ENCODE results near the gene TNFRSF13B. TPM values are rescaled to one million over a fixed set of nuclear protein-coding genes. Genes with fewer than 3 reads are reported as not detected.
"Not testable (repeated sequence)": the region's sequence is repeated elsewhere in the genome, so short reads cannot be mapped to it uniquely, and the experiment has no call there.

Gene TNFRSF13B
- total RNA-seq, 1 experiment from 2014 or later: not detected

GRCh38 chr17:17013828-17014747 lies 42.2 kb upstream of the TNFRSF13B start:
- H3K27me3 ChIP-seq (replicated peaks); DNase-seq (ENCODE audit: low read depth in 1 of 2, low spot score in 2 of 2); H3K9me3 ChIP-seq (replicated peaks); H3K36me3 ChIP-seq; H3K4me3 ChIP-seq: not testable (repeated sequence)
- peaks cover 18% of the 10 kb centered on the region for H3K4me1 ChIP-seq (replicated peaks)
- H3K27ac ChIP-seq: peak overlapping the region; percentile 62

GRCh38 chr17:17011043-17011907 lies 39.4 kb upstream of the TNFRSF13B start:
- not testable (repeated sequence) for H3K4me3 ChIP-seq; H3K9me3 ChIP-seq (replicated peaks); H3K36me3 ChIP-seq; H3K27ac ChIP-seq; H3K27me3 ChIP-seq (replicated peaks)
- H3K4me1 ChIP-seq (replicated peaks): peaks cover 18% of the 10 kb centered on the region
- DNase-seq (ENCODE audit: low read depth in 1 of 2, low spot score in 2 of 2): peak; percentile 71

- H3K27me3 ChIP-seq (replicated peaks); H3K36me3 ChIP-seq; H3K9me3 ChIP-seq (replicated peaks); H3K27ac ChIP-seq; H3K4me3 ChIP-seq: not testable (repeated sequence)
- peaks cover 18% of the 10 kb centered on the region for H3K4me1 ChIP-seq (replicated peaks)
- peak in 1 of 2 experiments; percentile 70 for DNase-seq (ENCODE audit: low read depth in 1 of 2, low spot score in 2 of 2)
Measured at GRCh38 chr17:17010545-17011034, 38.7 kb upstream of the TNFRSF13B start.

GRCh38 chr17:17009972-17010371 lies 38.1 kb upstream of the TNFRSF13B start:
- H3K4me3 ChIP-seq; H3K27ac ChIP-seq; H3K9me3 ChIP-seq (replicated peaks); H3K36me3 ChIP-seq; H3K27me3 ChIP-seq (replicated peaks): not testable (repeated sequence)
- peak in 1 of 2 experiments; percentile 33 for DNase-seq (ENCODE audit: low read depth in 1 of 2, low spot score in 2 of 2)
- peaks cover 16% of the 10 kb centered on the region for H3K4me1 ChIP-seq (replicated peaks)

- not testable (repeated sequence) for H3K36me3 ChIP-seq; H3K27ac ChIP-seq; H3K4me1 ChIP-seq (replicated peaks); H3K4me3 ChIP-seq; H3K27me3 ChIP-seq (replicated peaks); H3K9me3 ChIP-seq (replicated peaks); DNase-seq (ENCODE audit: low read depth in 1 of 2, low spot score in 2 of 2)
Measured at GRCh38 chr17:17008621-17009397, 36.9 kb upstream of the TNFRSF13B start.

GRCh38 chr17:17007891-17008290 lies 36.0 kb upstream of the TNFRSF13B start:
- not testable (repeated sequence) for H3K4me1 ChIP-seq (replicated peaks); H3K4me3 ChIP-seq; DNase-seq (ENCODE audit: low read depth in 1 of 2, low spot score in 2 of 2); H3K36me3 ChIP-seq; H3K27ac ChIP-seq; H3K9me3 ChIP-seq (replicated peaks); H3K27me3 ChIP-seq (replicated peaks)

GRCh38 chr17:17004997-17005614 lies 33.2 kb upstream of the TNFRSF13B start:
- H3K4me3 ChIP-seq; H3K36me3 ChIP-seq; H3K27me3 ChIP-seq (replicated peaks); H3K27ac ChIP-seq; H3K9me3 ChIP-seq (replicated peaks); H3K4me1 ChIP-seq (replicated peaks); DNase-seq (ENCODE audit: low read depth in 1 of 2, low spot score in 2 of 2): not testable (repeated sequence)

- no peaks in the 10 kb centered on the region for H3K27me3 ChIP-seq (replicated peaks)
- H3K4me1 ChIP-seq (replicated peaks): peaks cover under 1% of the 10 kb centered on the region
- DNase-seq (ENCODE audit: low read depth in 1 of 2, low spot score in 2 of 2): no peak
- H3K9me3 ChIP-seq (replicated peaks): no peaks in the 10 kb centered on the region
- H3K4me3 ChIP-seq: no peak overlapping the region
- H3K27ac ChIP-seq: no peak overlapping the region
- H3K36me3 ChIP-seq: no peaks in the 10 kb centered on the region
Measured at GRCh38 chr17:17004251-17004996, 32.5 kb upstream of the TNFRSF13B start.

GRCh38 chr17:17002731-17003715 lies 31.1 kb upstream of the TNFRSF13B start:
- H3K4me3 ChIP-seq; H3K27ac ChIP-seq; DNase-seq (ENCODE audit: low read depth in 1 of 2, low spot score in 2 of 2); H3K9me3 ChIP-seq (replicated peaks); H3K36me3 ChIP-seq; H3K27me3 ChIP-seq (replicated peaks); H3K4me1 ChIP-seq (replicated peaks): not testable (repeated sequence)

GRCh38 chr17:17001874-17002520 lies 30.1 kb upstream of the TNFRSF13B start:
- H3K27me3 ChIP-seq (replicated peaks): no peaks in the 10 kb centered on the region
- no peak overlapping the region for H3K27ac ChIP-seq
- DNase-seq (ENCODE audit: low read depth in 1 of 2, low spot score in 2 of 2): peak; percentile 58 to 68
- H3K9me3 ChIP-seq (replicated peaks): no peaks in the 10 kb centered on the region
- no peak overlapping the region for H3K4me3 ChIP-seq
- no peaks in the 10 kb centered on the region; the same call in 1 of the 2 replicates for H3K4me1 ChIP-seq (replicated peaks)
- H3K36me3 ChIP-seq: no peaks in the 10 kb centered on the region

- DNase-seq (ENCODE audit: low read depth in 1 of 2, low spot score in 2 of 2): no peak
- Histone ChIP-seq H3K27ac (no peak overlapping the region), H3K27me3 (replicated peaks) (no peaks in the 10 kb centered on the region), H3K4me3 (no peak overlapping the region), H3K9me3 (replicated peaks) (no peaks in the 10 kb centered on the region), H3K36me3 (no peaks in the 10 kb centered on the region), H3K4me1 (replicated peaks) (no peaks in the 10 kb centered on the region; the same call in 1 of the 2 replicates)
Measured at GRCh38 chr17:17001076-17001777, 29.3 kb upstream of the TNFRSF13B start.
